Adipose tissue (tissue), 3 donors: ENCODE results near the gene ZNFX1. TPM values are rescaled to one million over a fixed set of nuclear protein-coding genes. Genes with fewer than 3 reads are reported as not detected.
A peak's percentile ranks its signal among the peaks of the same experiment; 100 is the strongest.
"Not testable (repeated sequence)": the region's sequence is repeated elsewhere in the genome, so short reads cannot be mapped to it uniquely, and the experiment has no call there.

Experiments
- H3K27ac ChIP-seq: one replicate; pipeline ENCODE4 v1.5.1; 2013; ENCODE audit warnings: low read depth, low read length
- WGBS, 3 donors: extraction: QIAGEN DNeasy Blood & Tissue Kit; methylation state at CpG; one replicate each; pipeline ENCODE4 v1.1.7; 2013; 5-methylcytosine and 5-hydroxymethylcytosine counted together
- polyA plus RNA-seq, 3 donors: library from polyadenylated mRNA; stranded (reverse); fragments of 200-250 nt; gene quantifications; one replicate each; pipeline ENCODE4 v1.2.3, GENCODE V29; 2013
- donor health status: healthy with polysubstance abuse.
- donor health status: Bipolar disorder and iron deficiency.
- donor health status: healthy.

Gene ZNFX1
- polyA plus RNA-seq: 10 to 100 TPM in 2 of 3 donors, 1 to 10 TPM in 1; 5.1 to 16.3 (median 10.7) TPM

DNA sequence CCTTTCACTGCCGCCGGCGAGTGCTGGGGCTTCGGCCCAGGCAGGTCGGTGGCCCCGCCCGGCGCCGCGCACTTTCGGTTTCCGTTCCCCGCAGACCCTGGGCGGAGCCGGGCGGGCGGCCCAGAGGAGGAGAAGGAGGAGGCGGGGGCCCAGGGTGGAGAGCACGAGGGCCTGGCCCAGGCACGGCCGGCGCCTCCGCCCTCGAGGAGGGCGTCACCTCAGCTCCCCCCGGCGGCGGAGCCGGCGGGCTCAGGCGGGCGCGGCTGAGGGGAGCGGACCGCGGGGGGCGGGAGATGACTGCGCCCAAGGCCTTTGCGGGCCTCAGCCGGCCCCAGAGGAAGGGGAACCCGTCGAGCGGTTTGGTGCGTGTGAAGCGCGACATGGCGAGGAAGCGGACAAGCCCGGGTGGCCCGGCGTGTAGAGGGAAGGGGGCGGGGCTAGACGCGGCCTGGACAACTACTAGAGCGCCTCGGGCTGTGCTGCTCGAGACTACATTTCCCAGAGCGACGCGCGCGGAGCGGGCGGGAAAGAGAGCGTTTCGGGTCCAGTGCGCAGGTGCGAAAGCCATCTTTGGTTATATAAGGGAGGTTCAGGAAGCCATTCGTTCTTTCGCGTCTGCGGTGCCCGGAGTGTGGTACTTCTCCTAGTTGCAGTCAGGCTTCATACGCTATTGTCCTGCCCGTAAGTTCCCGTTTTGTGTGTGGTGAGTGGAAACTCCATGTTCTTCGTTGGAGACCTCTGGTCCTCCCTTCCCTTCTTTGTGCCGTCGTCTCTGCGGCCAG, at the start of gene ZNFX1:
ZNFX1 (minus strand) TSS at position 22 of the 782 bp plus-strand sequence. CDS start 2,218 bp downstream, outside the sequence.
- H3K27ac ChIP-seq: peak within 1 kb of the TSS; percentile 92
- 1% methylated on average over 61 to 80 of the region's 80 CpGs for WGBS, 3 donors

DNA sequence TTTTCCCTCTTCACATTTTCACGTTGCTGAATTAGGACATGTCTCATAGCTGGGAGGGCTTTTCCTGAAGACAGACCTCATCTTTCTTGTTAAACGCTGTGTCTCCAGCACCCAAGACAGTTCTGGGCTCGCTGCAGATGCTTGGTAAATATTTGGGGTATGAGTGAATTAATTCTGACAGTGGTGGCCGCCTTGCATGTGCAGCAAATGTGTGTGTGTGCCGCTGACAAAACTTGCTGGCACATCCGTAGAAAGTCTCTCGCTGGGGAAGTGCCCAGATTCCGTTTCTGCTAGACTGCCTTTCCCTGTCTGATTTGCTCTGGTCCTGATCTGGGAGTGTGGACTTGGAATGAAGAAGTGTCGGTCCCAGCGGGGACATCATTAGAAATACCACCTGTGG, 48.2 kb upstream of the ZNFX1 start:
- whole genome bisulfite sequencing, 3 donors: 46 to 49% (median 49%) methylated on average over 10 of the region's 10 CpGs
- H3K27ac ChIP-seq: no peak overlapping the region

DNA sequence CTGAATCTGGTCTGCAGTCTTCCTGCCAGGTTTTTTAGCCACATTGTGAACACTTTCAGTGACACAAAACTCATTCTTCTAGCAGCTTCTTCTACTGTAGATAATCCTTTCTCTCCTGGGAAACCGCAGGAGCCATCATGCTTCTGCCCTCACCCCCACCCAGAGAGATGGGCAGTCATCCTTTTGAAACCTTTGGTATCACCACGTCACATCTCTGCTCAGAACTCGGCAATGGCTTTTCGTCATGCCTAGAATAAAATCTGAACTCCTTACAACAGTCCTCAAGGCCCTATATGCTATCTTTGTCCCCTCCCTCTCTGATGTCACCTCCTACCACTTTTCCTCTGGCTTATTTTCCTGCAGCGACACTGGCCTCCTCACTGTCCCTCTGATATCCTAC, 46.4 kb upstream of the ZNFX1 start:
- no peak overlapping the region for H3K27ac ChIP-seq
- WGBS, 3 donors: 89 to 91% (median 89%) methylated on average over 5 of the region's 5 CpGs

DNA sequence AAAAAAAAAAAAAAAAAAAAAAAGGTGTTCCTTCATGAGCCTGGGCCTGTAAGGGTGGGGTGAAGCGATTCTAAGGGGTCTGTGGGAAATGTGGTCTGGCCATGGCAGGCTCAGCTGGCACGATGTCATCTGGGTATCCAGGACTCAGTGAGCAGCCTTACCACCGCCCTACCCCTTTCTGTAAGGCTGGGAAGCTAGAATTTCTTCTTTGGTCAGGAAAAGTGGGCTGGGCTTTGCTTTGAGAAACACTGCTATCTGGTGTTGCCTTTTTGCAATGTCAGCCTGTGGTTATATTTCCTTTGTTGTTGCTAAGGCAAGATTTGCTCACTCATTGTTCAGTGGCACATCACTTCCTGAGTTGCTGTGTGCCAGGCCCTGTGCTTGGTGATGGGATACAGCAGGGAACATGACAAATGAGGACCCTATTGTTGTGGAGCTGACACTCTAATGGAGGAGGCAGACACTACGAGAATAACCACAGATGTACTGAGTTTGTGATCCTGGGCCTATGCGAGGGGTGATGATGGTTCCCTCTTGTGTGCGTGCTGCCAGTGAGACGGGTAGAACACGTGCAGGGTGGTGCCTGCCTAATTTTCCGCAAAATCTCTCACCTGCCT, 45.9 kb upstream of the ZNFX1 start:
- 41 to 58% (median 48%) methylated on average over 9 of the region's 9 CpGs for WGBS, 3 donors
- H3K27ac ChIP-seq: no peak overlapping the region

DNA sequence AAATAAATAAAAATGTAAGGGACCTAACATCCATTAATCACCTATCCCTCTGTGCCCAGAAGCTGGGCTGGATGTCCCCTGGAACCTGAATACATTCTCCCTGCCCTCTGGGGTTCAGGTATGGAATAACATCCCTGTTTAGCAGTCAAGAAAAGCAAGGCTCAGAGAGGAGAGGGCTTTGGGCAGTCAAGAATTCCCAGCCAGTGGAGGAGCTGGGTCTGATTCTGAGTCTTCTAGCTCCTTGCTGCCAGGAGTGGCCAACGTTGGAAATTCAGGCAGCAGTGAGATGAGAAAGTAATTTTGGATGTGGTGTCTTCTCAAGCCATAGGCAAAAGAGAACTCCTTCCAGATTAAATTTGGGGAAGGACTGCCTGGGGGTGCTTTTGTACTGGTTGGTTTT, 42.6 kb upstream of the ZNFX1 start:
- 4 to 6% (median 4%) methylated on average over 1 of the region's 1 CpG for WGBS, 3 donors
- H3K27ac ChIP-seq: no peak overlapping the region

DNA sequence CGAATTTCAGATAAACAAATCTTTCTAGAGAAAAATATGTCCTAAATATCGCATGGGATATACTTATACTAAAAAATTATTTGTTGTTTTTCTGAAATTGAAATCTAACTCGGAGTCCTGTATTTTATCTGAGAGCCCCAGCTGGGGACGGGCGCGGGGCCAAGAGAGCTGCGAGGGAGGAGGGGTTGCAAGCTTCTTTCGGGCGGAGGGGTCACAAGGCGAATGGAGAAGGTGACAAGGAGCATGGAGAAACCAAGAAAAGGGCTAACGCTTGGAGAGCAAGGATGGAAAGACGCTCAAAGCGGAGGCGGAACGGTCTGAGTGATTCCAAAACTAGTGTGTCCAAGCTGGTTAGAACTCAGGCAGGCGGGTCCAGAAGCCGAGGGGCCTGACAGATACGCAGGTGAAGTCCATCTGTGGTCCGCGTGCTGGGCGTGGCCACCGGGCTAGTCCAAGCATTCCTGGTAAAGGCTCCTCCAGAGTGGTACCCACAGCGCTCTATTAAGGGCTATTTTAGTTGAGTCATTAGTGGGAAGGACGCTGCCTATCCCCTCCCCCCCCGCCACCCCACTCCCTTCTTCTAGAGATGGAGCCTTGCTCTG, 41.5 kb upstream of the ZNFX1 start:
- 11 to 18% (median 18%) methylated on average over 25 of the region's 25 CpGs for WGBS, 3 donors
- H3K27ac ChIP-seq: no peak overlapping the region

DNA sequence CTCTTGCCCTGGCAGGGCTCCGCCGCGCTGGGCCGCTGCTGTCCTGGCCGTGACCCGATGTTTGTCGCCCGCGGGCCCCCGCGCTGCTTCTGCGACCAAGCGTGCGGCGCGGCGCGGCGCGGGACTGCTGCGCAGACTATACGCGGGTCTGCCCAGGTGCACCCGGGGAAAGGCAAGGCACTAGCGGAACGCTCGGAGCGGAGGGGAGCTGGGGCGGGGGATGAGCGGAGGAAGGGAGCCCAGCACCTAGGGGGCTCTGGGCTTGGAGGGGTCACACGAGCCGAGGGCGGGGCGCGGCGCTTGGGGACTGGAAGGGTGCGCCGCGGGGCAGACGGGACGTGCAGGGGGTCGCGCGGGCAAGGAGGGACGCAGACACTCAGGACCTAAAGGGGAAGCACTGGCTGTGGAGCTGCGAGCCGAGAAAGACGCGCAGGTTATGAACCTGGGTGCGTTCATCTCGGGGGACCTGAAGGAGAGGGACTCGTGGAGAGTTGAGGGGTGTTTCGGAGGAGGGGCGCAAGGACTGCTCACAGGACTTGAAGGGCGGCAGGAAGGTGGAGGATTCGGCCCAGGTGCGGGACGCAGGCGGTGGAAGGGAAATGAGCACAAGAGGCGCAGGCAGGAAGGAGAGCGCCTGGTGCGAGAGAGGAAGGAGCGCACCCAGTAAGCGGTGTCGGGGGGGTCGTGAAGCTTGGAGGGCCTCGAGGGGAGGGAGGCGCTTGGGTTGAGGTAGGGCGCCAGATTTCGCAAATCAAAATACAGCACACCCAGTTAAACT, 40.8 kb upstream of the ZNFX1 start:
- WGBS, 3 donors: 1 to 2% (median 1%) methylated on average over 62 to 70 of the region's 70 CpGs
- no peak overlapping the region for H3K27ac ChIP-seq

DNA sequence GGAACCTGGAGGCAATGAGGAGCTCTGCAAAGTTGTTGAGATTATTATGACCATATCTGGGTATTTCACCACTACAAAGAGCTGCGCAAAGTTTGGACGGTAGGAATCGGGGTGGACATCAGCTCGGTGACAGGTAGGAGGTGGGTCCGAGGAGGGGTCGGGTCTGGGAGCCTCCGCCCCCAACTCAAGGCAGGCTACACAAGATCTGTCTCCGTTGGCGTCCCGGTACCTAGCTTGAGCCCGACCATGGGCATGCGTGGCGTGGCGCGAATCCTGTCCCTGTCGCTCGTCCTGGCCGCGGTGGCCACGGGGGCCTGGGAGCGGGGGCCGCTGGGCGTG, 40.2 kb upstream of the ZNFX1 start:
- WGBS, 3 donors: 6 to 7% (median 6%) methylated on average over 23 of the region's 23 CpGs
- H3K27ac ChIP-seq: no peak overlapping the region

DNA sequence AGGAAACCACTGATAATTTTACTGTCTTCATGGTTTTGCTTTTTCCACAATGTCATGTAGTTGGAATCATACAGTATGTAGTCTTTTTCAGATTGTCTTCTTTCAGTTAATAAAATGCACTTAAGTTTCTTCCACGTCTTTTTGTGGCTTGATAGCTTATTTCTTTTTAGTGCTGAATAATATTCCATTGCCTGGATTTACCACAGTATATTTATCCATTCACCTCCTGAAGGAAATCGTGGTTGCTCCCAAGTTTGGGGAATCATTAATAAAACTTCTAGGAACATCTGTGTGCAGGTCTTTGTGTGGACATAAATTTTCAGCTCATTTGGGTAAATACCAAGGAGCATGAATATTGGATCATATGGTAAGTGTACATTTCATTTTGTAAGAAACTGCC, 38.8 kb upstream of the ZNFX1 start:
- no peak overlapping the region for H3K27ac ChIP-seq
- 64 to 86% (median 82%) methylated on average over 2 of the region's 2 CpGs for WGBS, 3 donors

DNA sequence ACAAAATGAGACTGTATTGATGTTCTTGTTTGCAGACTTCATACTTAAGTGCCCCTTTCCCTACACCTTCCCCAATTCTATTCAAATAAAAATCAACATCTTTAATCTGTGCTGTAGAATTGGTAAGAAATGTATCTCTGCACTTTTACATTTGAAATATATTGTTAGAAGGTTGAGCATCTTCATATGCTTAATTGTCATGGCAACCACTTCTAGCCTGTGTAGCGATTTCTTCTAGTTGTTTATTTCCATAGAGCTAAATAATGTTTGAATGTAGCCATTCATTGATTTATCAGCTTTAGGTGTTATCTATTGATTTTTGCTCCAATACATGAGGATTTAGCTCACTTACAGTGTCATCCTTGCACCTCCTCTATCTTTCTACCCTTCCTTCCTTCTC, 37.7 kb upstream of the ZNFX1 start:
- 60 to 83% (median 70%) methylated on average over 1 of the region's 1 CpG for WGBS, 3 donors
- no peak overlapping the region for H3K27ac ChIP-seq

DNA sequence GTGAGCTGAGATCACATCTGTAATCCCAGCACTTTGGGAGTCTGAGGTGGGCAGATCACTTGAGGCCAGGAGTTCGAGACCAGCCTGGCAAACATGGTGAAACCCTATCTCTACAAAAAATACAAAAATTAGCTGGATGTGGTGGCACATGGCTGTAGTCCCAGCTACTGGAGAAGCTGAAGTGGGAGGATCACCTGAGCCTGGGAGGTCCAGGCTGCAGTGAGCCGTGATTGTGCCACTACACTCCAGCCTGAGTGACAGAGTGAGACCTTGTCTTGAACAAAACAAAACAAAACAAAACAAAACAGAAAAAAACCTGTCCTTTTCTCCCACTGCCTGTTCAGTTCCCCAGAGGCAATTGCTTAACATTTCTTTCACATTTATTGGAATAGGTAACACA, 36.2 kb upstream of the ZNFX1 start:
- not testable (repeated sequence) for H3K27ac ChIP-seq
- WGBS, 3 donors: 51 to 83% (median 79%) methylated on average over 2 of the region's 2 CpGs

DNA sequence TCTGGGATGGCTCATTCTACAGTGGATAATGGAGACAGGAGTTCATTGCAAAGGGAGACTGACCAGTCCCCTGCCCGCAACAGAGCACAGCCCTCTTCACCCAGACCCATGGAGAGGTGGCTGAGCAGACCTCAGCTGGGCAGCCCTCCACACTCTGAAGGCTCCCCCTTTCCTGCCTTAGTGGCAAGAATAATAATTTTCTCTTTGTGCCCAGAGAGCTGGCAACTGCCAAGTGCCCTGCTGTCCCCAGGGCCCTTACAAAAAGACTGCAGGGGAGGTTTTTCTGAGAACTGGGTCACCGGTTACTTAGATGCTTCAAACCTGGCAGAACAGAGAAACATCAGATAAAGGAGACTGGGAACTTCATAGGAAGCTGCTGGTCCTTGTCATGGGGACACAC, 35.4 kb upstream of the ZNFX1 start:
- WGBS, 3 donors: 74 to 81% (median 76%) methylated on average over 2 of the region's 2 CpGs
- H3K27ac ChIP-seq: no peak overlapping the region

DNA sequence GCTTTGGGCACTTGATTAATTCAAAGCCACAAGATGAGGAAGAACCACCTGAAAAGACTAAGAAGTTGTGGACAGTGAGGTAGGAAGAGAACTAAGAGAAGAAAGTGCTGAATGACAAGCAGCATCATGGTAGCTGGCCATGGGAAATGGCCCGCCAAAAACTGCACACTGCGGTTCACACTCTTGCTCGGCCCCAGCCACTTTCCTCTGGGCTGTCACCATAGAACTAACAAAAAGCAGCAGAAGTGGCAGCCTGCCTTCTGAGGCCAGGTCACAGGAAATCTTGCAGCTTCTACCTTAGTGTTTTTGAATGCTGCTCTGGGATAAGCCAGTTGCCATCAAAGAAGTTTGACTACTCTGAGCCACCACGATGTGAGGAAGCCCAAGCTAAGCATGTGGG, 34.8 kb upstream of the ZNFX1 start:
- WGBS, 3 donors: 84 to 95% (median 91%) methylated on average over 4 of the region's 4 CpGs
- no peak overlapping the region for H3K27ac ChIP-seq

DNA sequence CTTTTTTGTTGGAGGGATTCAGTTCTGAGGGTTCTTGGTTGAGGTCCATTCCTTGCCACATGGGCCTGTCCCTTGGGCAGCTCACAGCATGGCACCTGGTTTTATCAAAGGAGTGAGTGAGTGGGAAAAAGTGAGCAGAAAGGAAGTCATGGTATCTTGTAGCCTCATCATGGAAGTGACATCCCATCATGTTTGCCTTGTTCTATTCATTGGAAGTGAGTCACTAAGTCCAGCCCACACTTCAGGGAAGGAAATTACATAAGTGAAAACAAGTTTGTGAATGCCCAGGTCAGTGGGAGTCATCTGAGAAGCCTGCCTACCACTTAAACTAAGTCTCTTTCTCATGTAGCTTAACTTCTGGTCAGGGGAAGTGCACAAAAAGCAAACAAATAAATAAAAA, 32.8 kb upstream of the ZNFX1 start:
- H3K27ac ChIP-seq: no peak overlapping the region

DNA sequence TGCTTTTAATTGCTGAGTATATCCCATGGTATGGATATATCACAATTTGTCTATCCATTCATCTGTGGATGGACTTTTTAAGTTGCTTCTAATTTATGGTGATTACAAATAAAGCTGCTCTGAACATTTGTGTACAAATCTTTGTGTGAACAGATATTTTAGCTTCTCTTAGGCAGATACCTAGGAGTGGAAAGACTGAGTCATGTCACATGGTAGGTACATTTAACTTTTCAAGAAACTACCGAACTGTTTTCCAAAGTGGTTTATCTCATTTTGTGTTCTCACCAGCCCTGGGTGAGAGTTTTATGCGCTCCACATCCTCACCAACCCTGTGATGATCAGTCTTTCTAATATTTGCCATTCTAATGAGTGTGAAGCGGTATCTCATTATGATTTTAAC, 31.0 kb upstream of the ZNFX1 start:
- 84 to 96% (median 90%) methylated on average over 3 of the region's 3 CpGs for WGBS, 3 donors

DNA sequence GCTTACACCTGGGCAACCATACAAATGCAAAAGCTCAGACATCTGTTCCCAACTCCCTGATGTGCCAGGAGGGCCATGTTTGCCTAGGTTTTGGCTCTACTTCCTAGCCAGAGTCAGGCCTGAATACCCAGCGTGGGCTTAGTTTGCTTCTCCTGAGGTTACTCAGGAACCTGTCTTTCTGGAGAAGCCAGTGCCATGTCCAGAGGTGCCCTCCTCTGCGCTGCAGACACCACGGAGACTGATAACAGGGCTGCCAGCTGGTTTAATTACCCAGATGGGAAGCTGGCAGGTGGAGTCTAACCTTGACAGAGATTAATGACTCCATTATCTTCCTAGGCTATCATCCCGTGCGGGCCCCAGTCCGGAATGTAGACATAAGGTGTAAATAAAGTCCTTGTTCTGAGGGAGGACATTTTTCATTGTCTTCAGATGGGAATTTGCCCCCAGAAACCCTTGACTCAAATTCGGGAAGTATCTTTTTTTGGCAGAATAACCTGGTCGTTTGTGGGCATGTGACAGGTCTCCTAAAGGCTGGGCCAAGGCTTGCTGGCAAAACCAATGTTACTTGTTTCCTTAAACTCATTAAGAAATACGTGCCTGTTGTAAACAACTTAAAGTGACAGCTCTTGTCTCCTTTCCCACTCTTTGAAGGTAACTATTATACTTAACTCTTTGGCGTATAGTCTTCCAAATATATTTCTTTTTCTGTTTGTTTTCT, 29.2 kb upstream of the ZNFX1 start:
- no peak overlapping the region for H3K27ac ChIP-seq
- WGBS, 3 donors: 24 to 62% (median 52%) methylated on average over 10 of the region's 10 CpGs

More for the DNA sequence above, 31.0 kb upstream of the ZNFX1 start:
- no peak overlapping the region for H3K27ac ChIP-seq

DNA sequence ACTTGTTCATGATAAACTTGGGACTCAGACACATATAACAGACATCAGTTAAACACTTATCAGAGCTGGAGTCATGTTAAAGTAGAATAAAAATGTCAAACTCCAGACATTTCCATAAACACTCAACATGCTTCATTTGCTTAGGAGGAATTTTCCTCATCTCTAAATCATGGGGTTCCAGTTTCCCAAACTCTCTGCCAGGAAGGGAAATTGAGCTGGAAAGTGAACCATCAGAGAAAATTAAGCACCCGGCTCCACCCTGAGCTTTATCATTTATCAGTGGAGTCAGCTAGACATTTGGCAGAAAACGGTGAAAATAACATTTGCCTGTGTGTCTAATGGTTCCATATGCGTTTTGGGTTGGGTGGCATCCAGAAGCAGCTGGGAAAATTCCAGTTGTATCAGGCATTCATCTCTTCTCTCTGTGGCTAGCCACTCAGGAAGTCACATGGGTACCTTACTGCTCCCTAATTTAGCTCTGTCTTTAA, 25.3 kb upstream of the ZNFX1 start:
- no peak overlapping the region for H3K27ac ChIP-seq
- WGBS, 3 donors: 3 to 23% (median 12%) methylated on average over 3 of the region's 3 CpGs
